Lung (tissue), 12 donors: Measurements from ENCODE around the gene NRXN2. TPM values are rescaled to one million over a fixed set of nuclear protein-coding genes. Genes with fewer than 3 reads are reported as not detected.
A peak's percentile ranks its signal among the peaks of the same experiment; 100 is the strongest.

ENCODE experiments used
- ATAC-seq: fragments of 200-7000 bp; cut with Tn5 transposase; one replicate; pipeline ENCODE4 v1.9.1; 2020; ENCODE audit warnings: moderate number of reproducible peaks; ENCODE audit not compliant: insufficient read depth, low FRiP score
- DNase-seq, 3 donors: peaks; one replicate each; pipeline ENCODE4 v3.0.0-alpha.2; 2013 to 2017
- H3K27ac ChIP-seq, 2 donors: one replicate each; pipeline ENCODE4 v1.5.1; 2013; ENCODE audit warnings: mild to moderate bottlenecking in 2 of 2, moderate library complexity in 2 of 2, control low read depth in 1 of 2, inconsistent platforms in 1 of 2, low read depth in 1 of 2, low read length in 1 of 2
- H3K27me3 ChIP-seq, 3 donors: one replicate each; pipeline ENCODE4 v1.5.1; 2013; ENCODE audit warnings: low read length in 2 of 3; ENCODE audit not compliant: control insufficient read depth in 3 of 3, insufficient read depth in 3 of 3
- H3K36me3 ChIP-seq, 4 donors: one replicate each; pipeline ENCODE4 v1.5.1; 2013; ENCODE audit warnings: low read length in 4 of 4, mild to moderate bottlenecking in 1 of 4, moderate library complexity in 1 of 4; ENCODE audit not compliant: control insufficient read depth in 4 of 4, insufficient read depth in 4 of 4
- H3K4me1 ChIP-seq, 5 donors: one replicate each; pipeline ENCODE4 v1.5.1; 2013; ENCODE audit warnings: low read length in 5 of 5, mild to moderate bottlenecking in 2 of 5, moderate library complexity in 1 of 5; ENCODE audit not compliant: control insufficient read depth in 5 of 5, insufficient read depth in 5 of 5
- H3K4me3 ChIP-seq: one replicate; pipeline ENCODE4 v1.5.1; 2013; ENCODE audit warnings: mild to moderate bottlenecking, control low read depth, moderate library complexity
- H3K9ac ChIP-seq, 2 donors: one replicate each; pipeline ENCODE4 v1.5.1; 2013; ENCODE audit warnings: low read length in 2 of 2, control low read depth in 1 of 2; ENCODE audit not compliant: insufficient read depth in 1 of 2
- H3K9me3 ChIP-seq, 4 donors: one replicate each; pipeline ENCODE4 v1.5.1; 2013; ENCODE audit warnings: low read length in 3 of 4, mild to moderate bottlenecking in 1 of 4, moderate library complexity in 1 of 4; ENCODE audit not compliant: control insufficient read depth in 4 of 4, insufficient read depth in 3 of 4
- WGBS, 2 donors: extraction: QIAGEN DNeasy Blood & Tissue Kit; methylation state at CpG; one replicate each; pipeline ENCODE4 v1.1.7; 2013; 5-methylcytosine and 5-hydroxymethylcytosine counted together
- polyA plus RNA-seq, 2 donors: library from polyadenylated mRNA; stranded (reverse); fragments of 200-250 nt; gene quantifications; one replicate each; pipeline ENCODE4 v1.2.1, GENCODE V29; 2013
- total RNA-seq, 2 donors: library from RNA; depleted of rRNA in 1 of 2; stranded (reverse); fragments of >200 nt in 1 of 2; gene quantifications; one replicate each; pipeline ENCODE4 v1.2.1, GENCODE V29; 2014 to 2021
- TF ChIP-seq, protein P1 (sequence below): IDR thresholded peaks from 2 replicates; pipeline ENCODE4 v1.5.1; 2012; ENCODE audit warnings: mild to moderate bottlenecking; ENCODE audit errors: control extremely low read depth, extremely low read depth
- donor health status: control.
- donor health status: control.
- donor health status: Bipolar disorder and iron deficiency.
- donor health status: healthy.
- donor health status: DM: yes; HTN: yes; CAD: no.

Gene NRXN2
- total and polyA plus RNA-seq, 4 donors: 0.39 to 6.6 (median 1.1) TPM

DNA sequence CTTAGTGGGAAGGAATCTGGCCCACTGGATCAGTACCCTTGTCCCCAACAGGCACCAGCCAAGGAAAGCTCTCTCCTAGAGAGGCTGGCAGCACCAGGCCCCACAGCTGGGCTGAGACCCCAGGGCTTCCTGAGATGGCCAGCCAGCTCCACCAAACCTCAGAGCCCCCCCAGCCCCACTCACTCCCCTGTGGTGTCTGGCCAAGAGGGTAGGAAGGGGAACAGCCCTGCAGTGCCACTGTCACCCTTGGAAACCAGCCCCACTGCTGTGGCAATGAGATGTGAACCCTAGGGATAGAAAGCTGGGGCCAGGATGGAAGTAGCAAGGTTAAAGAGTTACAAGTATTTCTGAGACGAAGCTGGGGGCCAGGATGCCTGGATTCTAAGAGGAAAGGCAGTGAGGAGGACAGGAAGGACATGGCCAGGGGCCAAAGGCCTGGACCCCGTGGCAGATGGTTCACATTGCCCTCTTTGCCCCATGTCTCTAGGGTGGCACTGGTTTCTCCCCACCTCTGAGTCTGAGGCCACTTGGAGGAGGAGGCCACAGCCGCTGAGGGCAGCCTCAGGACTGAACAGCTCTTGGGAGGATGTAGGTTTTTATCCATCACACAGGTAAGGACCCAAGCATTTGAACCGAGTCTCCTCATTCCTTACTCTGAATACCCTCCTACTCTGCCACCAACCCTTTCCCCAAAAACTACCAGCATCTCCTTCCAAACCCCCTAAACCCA, 28.8 kb downstream of the NRXN2 start:
- TF ChIP-seq, protein P1, sequence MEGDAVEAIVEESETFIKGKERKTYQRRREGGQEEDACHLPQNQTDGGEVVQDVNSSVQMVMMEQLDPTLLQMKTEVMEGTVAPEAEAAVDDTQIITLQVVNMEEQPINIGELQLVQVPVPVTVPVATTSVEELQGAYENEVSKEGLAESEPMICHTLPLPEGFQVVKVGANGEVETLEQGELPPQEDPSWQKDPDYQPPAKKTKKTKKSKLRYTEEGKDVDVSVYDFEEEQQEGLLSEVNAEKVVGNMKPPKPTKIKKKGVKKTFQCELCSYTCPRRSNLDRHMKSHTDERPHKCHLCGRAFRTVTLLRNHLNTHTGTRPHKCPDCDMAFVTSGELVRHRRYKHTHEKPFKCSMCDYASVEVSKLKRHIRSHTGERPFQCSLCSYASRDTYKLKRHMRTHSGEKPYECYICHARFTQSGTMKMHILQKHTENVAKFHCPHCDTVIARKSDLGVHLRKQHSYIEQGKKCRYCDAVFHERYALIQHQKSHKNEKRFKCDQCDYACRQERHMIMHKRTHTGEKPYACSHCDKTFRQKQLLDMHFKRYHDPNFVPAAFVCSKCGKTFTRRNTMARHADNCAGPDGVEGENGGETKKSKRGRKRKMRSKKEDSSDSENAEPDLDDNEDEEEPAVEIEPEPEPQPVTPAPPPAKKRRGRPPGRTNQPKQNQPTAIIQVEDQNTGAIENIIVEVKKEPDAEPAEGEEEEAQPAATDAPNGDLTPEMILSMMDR: no peak
- Histone ChIP-seq H3K36me3 (no peaks in the 10 kb centered on the region), H3K4me1 (peaks cover 0 to under 1% (median 0%) of the 10 kb centered on the region in 5 donors), H3K27me3 (peaks cover 0 to 39% (median 7%) of the 10 kb centered on the region in 3 donors), H3K27ac (no peak overlapping the region), H3K4me3 (no peak overlapping the region), H3K9ac (no peak overlapping the region), H3K9me3 (peaks cover 0 to 2% (median 0%) of the 10 kb centered on the region in 4 donors)
- DNase-seq (no peak), ATAC-seq (no peak)
- 63 to 74% methylated on average over 4 of the region's 4 CpGs for WGBS, 2 donors

DNA sequence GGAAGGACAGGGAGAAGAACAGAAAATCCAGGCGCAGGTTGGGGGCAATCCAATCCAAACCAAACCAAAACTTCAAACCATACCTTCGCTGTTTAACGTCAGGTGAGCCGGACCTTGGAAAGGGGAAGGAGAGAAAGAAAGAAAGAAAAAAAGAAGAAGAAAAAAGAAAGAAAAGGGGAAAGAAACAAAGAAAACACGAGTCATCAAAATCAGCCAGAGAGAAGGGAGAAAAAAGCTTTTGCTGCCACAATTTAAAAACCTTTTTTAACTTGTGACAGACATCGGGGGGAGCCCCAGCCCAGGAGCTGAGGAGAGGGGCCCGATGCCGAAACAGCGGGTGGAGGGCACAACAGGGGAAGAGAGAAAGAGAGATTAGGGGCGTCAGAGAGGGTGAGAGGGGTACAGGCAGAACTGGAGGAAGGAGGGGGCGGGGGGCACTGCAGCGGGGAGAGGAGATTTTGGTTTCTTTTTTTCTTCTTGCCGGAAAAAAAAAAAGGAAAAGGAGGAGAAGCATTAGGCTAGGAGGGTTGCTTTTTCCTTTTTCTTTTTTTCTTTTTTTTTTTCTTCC, 30.1 kb downstream of the NRXN2 start:
- Histone ChIP-seq H3K36me3 (no peaks in the 10 kb centered on the region), H3K9me3 (peaks cover 0 to 2% (median 0%) of the 10 kb centered on the region in 4 donors), H3K4me1 (peaks cover 0 to 10% (median 0%) of the 10 kb centered on the region in 5 donors), H3K4me3 (no peak overlapping the region), H3K27ac (no peak overlapping the region), H3K9ac (no peak overlapping the region), H3K27me3 (peaks cover 0 to 39% (median 7%) of the 10 kb centered on the region in 3 donors)
- peak in 1 of 3 donors; percentile 23 for DNase-seq
- 18 to 27% methylated on average over 13 of the region's 13 CpGs for WGBS, 2 donors
- TF ChIP-seq, protein P1: no peak
- ATAC-seq: no peak

DNA sequence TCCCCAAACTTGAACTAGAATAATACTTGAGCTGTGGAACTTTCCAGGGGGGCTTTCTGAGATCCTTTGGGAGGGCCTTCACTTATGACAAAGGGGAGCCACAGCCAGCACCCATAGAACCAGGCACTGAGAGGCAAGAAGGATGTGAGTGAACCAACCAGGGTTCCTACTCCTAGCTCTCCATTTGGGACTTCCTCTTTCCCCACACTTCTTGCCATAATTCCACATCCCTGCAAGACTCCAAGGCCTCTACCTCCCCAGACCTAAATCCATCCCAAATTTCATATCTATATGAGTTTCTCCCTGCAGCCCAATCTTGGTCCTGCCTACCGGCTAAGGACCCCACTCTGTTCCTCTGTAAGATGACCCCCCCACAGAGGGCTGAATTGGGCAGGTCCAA, 31.5 kb downstream of the NRXN2 start:
- Histone ChIP-seq H3K4me1 (peaks cover 0 to 18% (median 0%) of the 10 kb centered on the region in 5 donors), H3K9me3 (peaks cover 0 to 2% (median 0%) of the 10 kb centered on the region in 4 donors), H3K9ac (no peak overlapping the region), H3K27ac (no peak overlapping the region), H3K4me3 (no peak overlapping the region), H3K27me3 (peaks cover 0 to 38% (median 3%) of the 10 kb centered on the region in 3 donors), H3K36me3 (no peaks in the 10 kb centered on the region)
- DNase-seq (no peak), ATAC-seq (no peak)
- 92 to 96% methylated on average over 1 of the region's 1 CpG for WGBS, 2 donors
- TF ChIP-seq, protein P1: no peak
